Measurements from ENCODE around the gene TRAK1.

DNA sequence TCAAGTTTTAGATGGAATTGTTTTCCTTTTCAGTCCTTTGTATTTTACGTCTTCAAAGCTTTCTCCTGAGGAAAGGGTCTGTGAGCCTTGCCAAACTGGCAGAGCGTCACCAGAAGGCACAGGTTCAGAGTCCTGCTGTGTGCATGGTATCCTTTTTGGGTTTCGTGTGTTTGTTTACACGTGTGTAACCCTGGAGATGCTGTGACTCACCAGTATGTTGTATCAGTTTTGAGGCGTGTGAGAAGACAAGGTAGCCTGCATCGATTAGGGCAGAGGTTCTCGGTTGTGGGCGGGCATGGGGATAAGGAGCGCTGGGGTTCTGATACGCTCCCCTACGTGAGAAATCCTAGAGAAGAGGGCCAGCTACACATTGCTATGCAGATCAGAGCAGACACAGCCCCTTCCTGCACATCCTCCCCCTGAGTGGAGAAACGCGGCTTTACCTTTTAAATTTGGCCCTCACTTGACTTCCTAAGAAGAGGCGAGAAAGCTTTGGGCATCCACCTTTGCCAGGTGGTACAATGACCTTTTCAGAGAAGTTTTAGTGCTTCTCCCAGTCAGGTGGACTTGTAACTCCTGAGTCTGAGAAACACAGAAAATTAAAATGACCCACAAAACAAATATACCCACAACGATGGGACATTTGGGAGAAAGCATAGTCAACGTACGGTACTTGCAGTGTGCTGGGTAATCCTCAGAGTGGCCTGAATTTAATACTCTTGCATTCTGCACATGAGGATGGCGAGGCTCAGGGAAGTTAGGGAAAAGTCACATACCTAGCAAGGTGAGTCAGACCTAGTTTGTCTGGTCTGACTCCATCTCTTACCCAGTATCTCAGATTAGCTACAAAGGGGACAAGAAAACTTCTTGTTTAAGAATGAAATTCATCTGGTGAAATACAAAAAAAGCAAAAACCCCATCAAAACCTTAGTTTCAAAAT lies 38.1 kb downstream of the TRAK1 start:
- TF ChIP-seq CTCF (IDR thresholded peaks at IDR 0.05 in 8 of 11, conservative IDR thresholded peaks at IDR 0.05 in 3 of 11) (no peak), POLR2A (IDR thresholded peaks at IDR 0.05) (no peak)
